ENCODE measurements around the gene ZNF217.
"Not testable (repeated sequence)": the region's sequence is repeated elsewhere in the genome, so short reads cannot be mapped to it uniquely, and the experiment has no call there.

Gene ZNF217

GRCh38 chr20:53534037-53534436, 59.6 kb downstream of the ZNF217 start:
- TF ChIP-seq CTCF (IDR thresholded peaks at IDR 0.05; ENCODE audit: low read depth, low read length, missing control alignments): no peak
- H3K4me3 ChIP-seq (ENCODE audit: low read depth, low read length): no peak overlapping the region
- DNase-seq (ENCODE audit: low read depth): no peak

- no peak for DNase-seq (ENCODE audit: low read depth)
- H3K4me3 ChIP-seq (ENCODE audit: low read depth, low read length): no peak overlapping the region
- no peak for TF ChIP-seq CTCF (IDR thresholded peaks at IDR 0.05; ENCODE audit: low read depth, low read length, missing control alignments)
These were observed 60.1 kb downstream of the ZNF217 start for GRCh38 chr20:53533500-53533899.

- not testable (repeated sequence) for H3K4me3 ChIP-seq (ENCODE audit: low read depth, low read length); DNase-seq (ENCODE audit: low read depth)
These were observed 60.9 kb downstream of the ZNF217 start for GRCh38 chr20:53532654-53533312.

- DNase-seq (ENCODE audit: low read depth): no peak
These were observed 63.2 kb downstream of the ZNF217 start for GRCh38 chr20:53530440-53530839.

GRCh38 chr20:53529658-53530057, 64.0 kb downstream of the ZNF217 start:
- no peak for TF ChIP-seq CTCF (IDR thresholded peaks at IDR 0.05; ENCODE audit: low read depth, low read length, missing control alignments)

More at GRCh38 chr20:53530440-53530839, 63.2 kb downstream of the ZNF217 start:
- no peak overlapping the region for H3K4me3 ChIP-seq (ENCODE audit: low read depth, low read length)
- no peak for TF ChIP-seq CTCF (IDR thresholded peaks at IDR 0.05; ENCODE audit: low read depth, low read length, missing control alignments)

GRCh38 chr20:53527196-53527595, 66.4 kb downstream of the ZNF217 start:
- H3K4me3 ChIP-seq (ENCODE audit: low read depth, low read length): no peak overlapping the region
- DNase-seq (ENCODE audit: low read depth): no peak
- no peak for TF ChIP-seq CTCF (IDR thresholded peaks at IDR 0.05; ENCODE audit: low read depth, low read length, missing control alignments)

More at GRCh38 chr20:53529658-53530057, 64.0 kb downstream of the ZNF217 start:
- no peak for DNase-seq (ENCODE audit: low read depth)
- H3K4me3 ChIP-seq (ENCODE audit: low read depth, low read length): no peak overlapping the region

- DNase-seq (ENCODE audit: low read depth): no peak
- no peak for TF ChIP-seq CTCF (IDR thresholded peaks at IDR 0.05; ENCODE audit: low read depth, low read length, missing control alignments)
- no peak overlapping the region for H3K4me3 ChIP-seq (ENCODE audit: low read depth, low read length)
These were observed 68.9 kb downstream of the ZNF217 start for GRCh38 chr20:53524589-53525312.

- not testable (repeated sequence) for DNase-seq (ENCODE audit: low read depth); H3K4me3 ChIP-seq (ENCODE audit: low read depth, low read length)
These were observed 70.0 kb downstream of the ZNF217 start for GRCh38 chr20:53523615-53524014.
